IMR-90 (cell line): ENCODE data around the gene LHPP.

Experiments
- CTCF ChIP-seq: conservative IDR thresholded peaks from 2 replicates; pipeline ENCODE4 v1.5.1; 2012; ENCODE audit warnings: mild to moderate bottlenecking, low read depth, low read length, improper control_type of control experiment
- POLR2A ChIP-seq: IDR thresholded peaks from 2 replicates; pipeline ENCODE4 v1.6.1; 2012; ENCODE audit warnings: mild to moderate bottlenecking, low read depth, low read length

GRCh38 chr10:124449170-124450011, 12.2 kb upstream of the LHPP start:
- TF ChIP-seq CTCF (no peak), POLR2A (no peak)
